Panc1 (cell line): ENCODE measurements around the gene ERGIC1.

Experiments
- CTCF ChIP-seq: fragments of 450-650 bp; IDR thresholded peaks from 2 replicates; pipeline ENCODE4 v1.5.1; 2017; ENCODE audit warnings: mild to moderate bottlenecking
- POLR2AphosphoS5 ChIP-seq: IDR thresholded peaks from 2 replicates; pipeline ENCODE4 v1.6.1; 2012; ENCODE audit warnings: mild to moderate bottlenecking, low read depth, low read length, moderate library complexity
- REST ChIP-seq, 2 experiments: IDR thresholded peaks; 2 replicates each; pipeline ENCODE4 v1.6.1; 2011 to 2012; ENCODE audit warnings: low read depth in 2 of 2, control low read depth in 1 of 2, low read length in 1 of 2, mild to moderate bottlenecking in 1 of 2, moderate library complexity in 1 of 2; ENCODE audit not compliant: insufficient read depth in 1 of 2
- SIN3A ChIP-seq: IDR thresholded peaks from 2 replicates; pipeline ENCODE4 v1.6.1; 2012; ENCODE audit warnings: low read depth, mild to moderate bottlenecking, low read length, moderate library complexity, borderline replicate concordance; ENCODE audit not compliant: insufficient read depth
- TCF7L2 ChIP-seq: IDR thresholded peaks from 2 replicates; pipeline ENCODE4 v1.6.1; 2011; ENCODE audit warnings: mild to moderate bottlenecking, low read depth, low read length, inconsistent platforms

GRCh38 chr5:172846677-172847076, 12.6 kb downstream of the ERGIC1 start:
- TF ChIP-seq SIN3A (no peak), CTCF (no peak), REST (IDR thresholded peaks at IDR 0.05; ENCODE audit: insufficient read depth in 1 of 2, low read depth in 2 of 2, low read length in 1 of 2) (no peak), POLR2AphosphoS5 (no peak), TCF7L2 (no peak)
